ENCODE results near the gene NEUROG2.

DNA sequence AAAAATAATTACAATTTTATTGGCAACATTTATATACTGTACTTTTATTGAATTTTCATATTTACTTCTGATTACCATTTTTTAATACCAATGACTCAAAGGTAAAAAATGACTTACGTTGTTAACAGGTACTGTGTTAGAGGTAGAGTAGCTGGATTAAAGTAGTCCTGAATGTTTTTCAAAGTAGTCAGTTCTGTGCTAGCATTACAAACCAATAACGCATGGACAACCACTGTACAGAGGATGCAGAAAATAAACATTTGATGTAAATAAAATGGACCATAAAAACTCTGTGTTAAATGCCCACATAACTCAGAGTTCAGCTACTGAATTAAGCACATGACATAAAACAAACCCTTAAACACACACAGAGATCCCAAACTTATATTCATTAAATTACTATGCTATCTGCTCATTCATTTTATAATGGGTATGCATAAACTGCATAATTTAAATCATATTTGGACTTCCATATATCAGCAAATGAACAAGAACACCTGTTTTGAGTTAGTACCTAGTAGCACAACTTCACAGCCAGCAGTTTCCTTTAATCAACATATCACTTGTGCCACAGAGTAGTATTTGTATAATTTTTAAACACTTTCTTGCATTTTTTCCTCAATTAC is 46.4 kb upstream of the NEUROG2 start:
- TF ChIP-seq, protein P1, sequence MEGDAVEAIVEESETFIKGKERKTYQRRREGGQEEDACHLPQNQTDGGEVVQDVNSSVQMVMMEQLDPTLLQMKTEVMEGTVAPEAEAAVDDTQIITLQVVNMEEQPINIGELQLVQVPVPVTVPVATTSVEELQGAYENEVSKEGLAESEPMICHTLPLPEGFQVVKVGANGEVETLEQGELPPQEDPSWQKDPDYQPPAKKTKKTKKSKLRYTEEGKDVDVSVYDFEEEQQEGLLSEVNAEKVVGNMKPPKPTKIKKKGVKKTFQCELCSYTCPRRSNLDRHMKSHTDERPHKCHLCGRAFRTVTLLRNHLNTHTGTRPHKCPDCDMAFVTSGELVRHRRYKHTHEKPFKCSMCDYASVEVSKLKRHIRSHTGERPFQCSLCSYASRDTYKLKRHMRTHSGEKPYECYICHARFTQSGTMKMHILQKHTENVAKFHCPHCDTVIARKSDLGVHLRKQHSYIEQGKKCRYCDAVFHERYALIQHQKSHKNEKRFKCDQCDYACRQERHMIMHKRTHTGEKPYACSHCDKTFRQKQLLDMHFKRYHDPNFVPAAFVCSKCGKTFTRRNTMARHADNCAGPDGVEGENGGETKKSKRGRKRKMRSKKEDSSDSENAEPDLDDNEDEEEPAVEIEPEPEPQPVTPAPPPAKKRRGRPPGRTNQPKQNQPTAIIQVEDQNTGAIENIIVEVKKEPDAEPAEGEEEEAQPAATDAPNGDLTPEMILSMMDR (IDR thresholded peaks at IDR 0.05; ENCODE audit: poor library complexity, severe bottlenecking): no peak
- no peak for TF ChIP-seq MXI1 (conservative IDR thresholded peaks at IDR 0.05; ENCODE audit: poor library complexity, severe bottlenecking)
- TF ChIP-seq EP300 (conservative IDR thresholded peaks at IDR 0.05; ENCODE audit: poor library complexity, severe bottlenecking): no peak

Measured in neural cell (in vitro differentiated cells).